ENCODE results near the gene BACH2. TPM values are rescaled to one million over a fixed set of nuclear protein-coding genes. Genes with fewer than 3 reads are reported as not detected.

BACH2 gene
- total RNA-seq, 1 donor from 2014 or later = 1.2 TPM

- DNase-seq (ENCODE audit: extremely low read depth, low read depth, low spot score) = no peak
Measured at GRCh38 chr6:90249034-90249433, 47.6 kb downstream of the BACH2 start.

- DNase-seq (ENCODE audit: extremely low read depth, low read depth, low spot score) = no peak
Measured at GRCh38 chr6:90247262-90247661, 49.4 kb downstream of the BACH2 start.

GRCh38 chr6:90241229-90241880 is 55.3 kb downstream of the BACH2 start:
- no peak for DNase-seq (ENCODE audit: extremely low read depth, low read depth, low spot score)

- DNase-seq (ENCODE audit: extremely low read depth, low read depth, low spot score) = no peak
Measured at GRCh38 chr6:90238496-90239266, 58.0 kb downstream of the BACH2 start.

GRCh38 chr6:90237350-90237990 is 59.2 kb downstream of the BACH2 start:
- no peak for DNase-seq (ENCODE audit: extremely low read depth, low read depth, low spot score)

DNA sequence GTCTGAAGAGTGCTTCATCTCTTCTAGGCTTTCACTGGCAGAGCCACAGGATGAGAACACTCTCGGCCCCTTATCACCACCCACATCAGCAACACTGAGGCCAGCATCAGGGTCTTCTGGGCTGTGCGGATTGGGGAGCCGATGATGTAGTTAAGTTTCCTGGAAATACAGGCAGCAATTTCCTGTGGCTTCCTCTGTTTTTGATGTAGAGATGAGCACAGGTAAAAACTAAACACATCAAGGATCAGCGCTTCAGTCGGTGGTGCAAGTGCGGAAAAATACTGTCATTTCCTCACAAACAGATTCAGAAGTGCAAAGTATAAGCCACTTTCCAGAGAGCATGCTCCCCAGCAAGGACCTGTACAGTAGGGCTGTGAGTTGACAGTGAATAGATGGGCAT is 62.6 kb downstream of the BACH2 start:
- DNase-seq (ENCODE audit: extremely low read depth, low read depth, low spot score) = no peak

- no peak for DNase-seq (ENCODE audit: extremely low read depth, low read depth, low spot score)
Measured at GRCh38 chr6:90233213-90233612, 63.4 kb downstream of the BACH2 start.

GRCh38 chr6:90231798-90232197 is 64.8 kb downstream of the BACH2 start:
- no peak for DNase-seq (ENCODE audit: extremely low read depth, low read depth, low spot score)

DNA sequence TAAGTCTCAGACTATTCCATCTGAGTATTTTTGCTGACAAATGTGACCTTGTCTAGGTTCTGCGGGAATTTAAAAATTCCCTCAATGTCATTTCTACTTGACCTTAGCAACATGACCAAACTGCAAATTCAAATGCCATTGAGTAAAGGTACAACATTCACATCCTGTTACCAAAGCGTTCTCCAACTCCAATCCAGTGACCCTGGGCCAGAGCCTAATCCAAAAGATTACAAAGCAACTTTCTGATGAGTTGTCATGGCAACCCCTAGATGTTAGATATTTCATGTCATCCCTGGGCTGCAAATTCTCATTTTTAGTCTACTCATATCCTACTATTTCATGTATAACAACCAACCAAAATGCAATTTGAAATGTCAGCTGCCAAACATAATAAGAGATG is 65.3 kb downstream of the BACH2 start:
- no peak for DNase-seq (ENCODE audit: extremely low read depth, low read depth, low spot score)

DNA sequence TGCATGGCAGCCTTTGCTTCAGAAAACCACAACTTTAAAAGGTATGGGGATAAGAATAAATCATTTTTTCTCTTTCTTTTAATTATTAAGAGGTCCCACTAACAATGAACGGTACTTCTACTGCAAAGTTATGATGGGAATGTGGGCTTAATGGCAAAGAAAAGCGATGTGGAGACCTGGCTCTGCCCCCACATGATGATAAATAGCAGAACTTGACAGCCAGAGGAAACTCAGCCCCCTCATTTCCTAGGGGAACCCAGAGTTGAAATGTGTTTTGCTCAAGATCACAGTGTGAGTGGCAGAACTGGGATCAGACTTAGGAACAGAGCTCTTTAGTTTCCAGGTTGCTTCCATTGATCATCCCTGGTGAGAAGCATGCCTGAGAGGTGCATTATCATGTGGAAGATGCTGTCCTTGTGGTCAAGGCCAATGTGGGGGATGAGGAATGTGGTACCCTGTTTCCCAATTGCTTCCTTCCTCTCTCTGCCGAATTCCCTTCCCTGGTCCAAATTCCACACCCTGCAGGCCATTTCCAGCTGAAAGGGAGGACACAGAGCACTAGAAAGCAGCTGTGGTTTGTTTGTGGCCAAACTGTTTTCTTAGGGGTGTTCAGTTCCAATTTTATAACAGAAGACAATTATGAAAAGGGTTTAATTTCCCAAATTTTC is 66.0 kb downstream of the BACH2 start:
- no peak for DNase-seq (ENCODE audit: extremely low read depth, low read depth, low spot score)

- no peak for DNase-seq (ENCODE audit: extremely low read depth, low read depth, low spot score)
Measured at GRCh38 chr6:90229331-90230010, 67.2 kb downstream of the BACH2 start.

DNA sequence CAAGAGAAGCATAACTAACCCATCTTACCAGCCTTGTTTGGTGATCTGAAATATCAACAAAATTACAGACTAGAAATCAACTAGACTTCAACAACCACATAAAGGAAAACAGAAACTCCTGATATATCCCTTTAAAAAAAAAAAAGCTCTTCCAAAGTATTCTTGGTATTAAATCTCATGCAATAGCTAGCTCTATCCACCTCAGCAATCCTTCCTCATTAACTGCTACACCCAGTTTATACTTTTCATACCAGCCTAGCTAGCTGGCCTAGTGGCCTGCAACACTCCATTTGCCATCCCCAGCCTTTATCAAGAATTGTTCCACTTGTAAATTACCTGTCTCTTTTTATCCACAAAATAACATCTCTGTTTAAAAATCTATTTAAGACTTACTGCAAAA is 69.0 kb downstream of the BACH2 start:
- DNase-seq (ENCODE audit: extremely low read depth, low read depth, low spot score) = no peak

DNA sequence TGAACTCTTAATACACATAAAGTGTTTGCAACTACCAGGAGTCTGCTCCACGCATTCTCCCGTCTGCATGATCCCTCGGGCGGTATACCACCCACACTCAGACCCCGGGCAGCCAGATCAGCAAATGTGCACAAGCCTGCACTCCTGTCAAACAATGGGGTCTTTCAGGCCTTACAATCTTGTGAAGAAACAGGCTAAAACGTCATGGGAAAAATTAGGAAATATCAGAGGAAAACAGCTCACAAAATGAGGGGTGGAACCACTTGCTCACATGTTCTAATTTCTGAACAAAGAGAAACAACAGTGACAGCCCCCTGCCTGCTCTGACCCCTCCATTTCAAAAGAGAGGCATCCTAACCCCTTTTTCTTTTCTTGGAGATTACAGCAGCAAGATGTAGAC is 69.4 kb downstream of the BACH2 start:
- no peak for DNase-seq (ENCODE audit: extremely low read depth, low read depth, low spot score)

DNA sequence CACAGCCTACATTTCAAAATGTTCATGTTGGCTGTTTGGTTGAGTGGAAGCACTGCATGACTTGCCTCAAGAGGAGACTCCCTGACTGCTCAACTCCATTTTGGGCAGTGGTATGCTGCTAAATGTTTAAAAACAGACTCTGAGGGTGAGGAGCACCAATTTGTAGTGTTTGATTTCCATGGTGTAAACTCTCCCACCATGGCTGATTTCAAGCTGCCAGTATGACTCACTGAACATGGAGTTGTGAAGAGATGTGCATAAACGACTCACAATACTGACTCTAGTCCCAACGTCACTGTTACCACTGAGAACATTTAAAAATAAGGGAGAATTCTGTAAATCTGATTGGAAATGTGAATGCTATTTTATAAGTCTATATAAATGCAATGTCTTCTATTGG is 70.4 kb downstream of the BACH2 start:
- no peak for DNase-seq (ENCODE audit: extremely low read depth, low read depth, low spot score)

DNA sequence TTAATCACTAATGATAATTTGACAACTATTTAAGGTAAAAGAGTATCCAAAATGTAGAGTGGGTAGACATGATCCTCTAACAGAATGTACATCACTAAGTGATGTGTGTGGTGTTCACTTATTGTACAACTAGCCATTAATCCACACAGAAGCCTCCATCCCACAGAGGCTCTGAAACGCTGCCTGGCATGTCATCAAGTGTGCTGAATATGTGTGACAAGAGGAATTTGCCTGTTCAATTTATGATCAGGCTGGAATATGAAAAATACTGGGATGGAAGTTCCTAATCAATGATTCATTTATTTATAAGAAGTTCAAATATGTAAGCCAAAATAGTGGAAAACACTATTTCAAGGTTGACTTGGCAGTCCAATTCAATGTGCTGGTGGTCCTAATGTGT is 72.4 kb downstream of the BACH2 start:
- DNase-seq (ENCODE audit: extremely low read depth, low read depth, low spot score) = no peak

- no peak for DNase-seq (ENCODE audit: extremely low read depth, low read depth, low spot score)
Measured at GRCh38 chr6:90222724-90223198, 73.9 kb downstream of the BACH2 start.

GRCh38 chr6:90222008-90222407 is 74.6 kb downstream of the BACH2 start:
- DNase-seq (ENCODE audit: extremely low read depth, low read depth, low spot score) = no peak

- no peak for DNase-seq (ENCODE audit: extremely low read depth, low read depth, low spot score)
Measured at GRCh38 chr6:90221403-90221802, 75.2 kb downstream of the BACH2 start.

GRCh38 chr6:90220273-90220672 is 76.4 kb downstream of the BACH2 start:
- no peak for DNase-seq (ENCODE audit: extremely low read depth, low read depth, low spot score)

GRCh38 chr6:90219209-90219985 is 77.2 kb downstream of the BACH2 start:
- DNase-seq (ENCODE audit: extremely low read depth, low read depth, low spot score) = no peak
